ENCODE measurements around the gene EFNA4. TPM values are rescaled to one million over a fixed set of nuclear protein-coding genes. Genes with fewer than 3 reads are reported as not detected.

EFNA4 gene
- polyA plus RNA-seq, 1 donor (not counting 4 experiments of a cell fraction or from before 2014, with no cell fraction given) = 7.6 TPM

DNA sequence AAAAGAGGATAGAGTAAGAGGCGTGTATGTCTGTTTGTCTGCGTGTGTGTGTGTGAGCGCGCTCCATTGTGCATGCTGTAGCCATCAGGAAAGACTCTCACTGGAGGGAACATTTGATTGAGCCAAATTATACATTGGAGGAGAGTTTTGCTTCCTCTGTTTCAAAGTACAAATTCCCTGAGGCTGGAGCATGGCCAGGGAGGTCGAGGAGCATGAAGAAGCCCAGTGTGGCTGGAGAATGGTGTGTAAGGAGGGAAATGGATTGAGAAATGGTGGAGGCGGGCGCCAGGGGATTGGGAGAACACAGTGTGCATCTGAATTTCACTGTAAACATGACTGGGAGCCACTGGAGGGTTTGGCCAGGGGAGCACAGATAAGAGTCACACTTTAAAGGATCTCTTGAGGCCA is 42.1 kb downstream of the EFNA4 start:
- Histone ChIP-seq H3K9me1 (ENCODE audit: control insufficient read depth, extremely low read depth, insufficient read depth, low read length) (no peaks in the 10 kb centered on the region), H3K4me2 (ENCODE audit: control insufficient read depth, extremely low read depth, insufficient read depth, low read depth, low read length) (no peak overlapping the region), H3K9ac (ENCODE audit: control insufficient read depth, extremely low read depth, insufficient read depth, low read length) (no peak overlapping the region), H3K4me1 (ENCODE audit: control insufficient read depth, extremely low read depth, insufficient read depth, low read length) (no peaks in the 10 kb centered on the region), H3K9me3 (ENCODE audit: control insufficient read depth, low read depth, low read length) (no peaks in the 10 kb centered on the region), H3K4me3 (ENCODE audit: control insufficient read depth in 2 of 3, extremely low read depth in 1 of 3, insufficient read depth in 2 of 3, low read depth in 1 of 3, low read length in 3 of 3) (no peak overlapping the region), H3K27ac (ENCODE audit: control insufficient read depth, insufficient read depth, low read length) (no peak overlapping the region), H3K79me2 (ENCODE audit: control insufficient read depth, insufficient read depth, low read length) (no peaks in the 10 kb centered on the region), H3K27me3 (ENCODE audit: control insufficient read depth, extremely low read depth, insufficient read depth, low read length) (no peaks in the 10 kb centered on the region), H3K36me3 (ENCODE audit: control insufficient read depth in 2 of 2, extremely low read depth in 1 of 2, insufficient read depth in 2 of 2, low read length in 2 of 2) (no peaks in the 10 kb centered on the region), H4K20me1 (ENCODE audit: control insufficient read depth, extremely low read depth, insufficient read depth, low read length) (no peaks in the 10 kb centered on the region), H2AFZ (ENCODE audit: control insufficient read depth, low read length) (no peak overlapping the region)
- DNase-seq (ENCODE audit: low read depth, low spot score) (no peak), FAIRE-seq (no peak)
- dilution Hi-C loops (cut with MboI; ENCODE audit: extremely low pct_ligation_motif_present, low sequenced_read_pairs) = no loop called here
- no peak for TF ChIP-seq EZH2 (IDR thresholded peaks at IDR 0.05; ENCODE audit: low read length)
- TF ChIP-seq, protein P1, sequence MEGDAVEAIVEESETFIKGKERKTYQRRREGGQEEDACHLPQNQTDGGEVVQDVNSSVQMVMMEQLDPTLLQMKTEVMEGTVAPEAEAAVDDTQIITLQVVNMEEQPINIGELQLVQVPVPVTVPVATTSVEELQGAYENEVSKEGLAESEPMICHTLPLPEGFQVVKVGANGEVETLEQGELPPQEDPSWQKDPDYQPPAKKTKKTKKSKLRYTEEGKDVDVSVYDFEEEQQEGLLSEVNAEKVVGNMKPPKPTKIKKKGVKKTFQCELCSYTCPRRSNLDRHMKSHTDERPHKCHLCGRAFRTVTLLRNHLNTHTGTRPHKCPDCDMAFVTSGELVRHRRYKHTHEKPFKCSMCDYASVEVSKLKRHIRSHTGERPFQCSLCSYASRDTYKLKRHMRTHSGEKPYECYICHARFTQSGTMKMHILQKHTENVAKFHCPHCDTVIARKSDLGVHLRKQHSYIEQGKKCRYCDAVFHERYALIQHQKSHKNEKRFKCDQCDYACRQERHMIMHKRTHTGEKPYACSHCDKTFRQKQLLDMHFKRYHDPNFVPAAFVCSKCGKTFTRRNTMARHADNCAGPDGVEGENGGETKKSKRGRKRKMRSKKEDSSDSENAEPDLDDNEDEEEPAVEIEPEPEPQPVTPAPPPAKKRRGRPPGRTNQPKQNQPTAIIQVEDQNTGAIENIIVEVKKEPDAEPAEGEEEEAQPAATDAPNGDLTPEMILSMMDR (optimal IDR thresholded peaks at IDR 0.05 in 1 of 3, IDR thresholded peaks at IDR 0.05 in 1 of 3, conservative IDR thresholded peaks at IDR 0.05 in 1 of 3; ENCODE audit: extremely low read depth in 1 of 3, insufficient read depth in 2 of 3, low read length in 3 of 3) = no peak

GRCh38 chr1:155106862-155107261 is 43.3 kb downstream of the EFNA4 start:
- Histone ChIP-seq H3K4me2 (ENCODE audit: control insufficient read depth, extremely low read depth, insufficient read depth, low read depth, low read length) (no peak overlapping the region), H3K79me2 (ENCODE audit: control insufficient read depth, insufficient read depth, low read length) (no peaks in the 10 kb centered on the region), H3K27me3 (ENCODE audit: control insufficient read depth, extremely low read depth, insufficient read depth, low read length) (no peaks in the 10 kb centered on the region), H3K4me3 (ENCODE audit: control insufficient read depth in 2 of 3, extremely low read depth in 1 of 3, insufficient read depth in 2 of 3, low read depth in 1 of 3, low read length in 3 of 3) (no peak overlapping the region), H3K9me1 (ENCODE audit: control insufficient read depth, extremely low read depth, insufficient read depth, low read length) (no peaks in the 10 kb centered on the region), H2AFZ (ENCODE audit: control insufficient read depth, low read length) (no peak overlapping the region), H4K20me1 (ENCODE audit: control insufficient read depth, extremely low read depth, insufficient read depth, low read length) (no peaks in the 10 kb centered on the region), H3K4me1 (ENCODE audit: control insufficient read depth, extremely low read depth, insufficient read depth, low read length) (no peaks in the 10 kb centered on the region), H3K36me3 (ENCODE audit: control insufficient read depth in 2 of 2, extremely low read depth in 1 of 2, insufficient read depth in 2 of 2, low read length in 2 of 2) (no peaks in the 10 kb centered on the region), H3K27ac (ENCODE audit: control insufficient read depth, insufficient read depth, low read length) (no peak overlapping the region), H3K9me3 (ENCODE audit: control insufficient read depth, low read depth, low read length) (no peaks in the 10 kb centered on the region), H3K9ac (ENCODE audit: control insufficient read depth, extremely low read depth, insufficient read depth, low read length) (no peak overlapping the region)
- TF ChIP-seq EZH2 (IDR thresholded peaks at IDR 0.05; ENCODE audit: low read length) = no peak
- TF ChIP-seq, protein P1 (optimal IDR thresholded peaks at IDR 0.05 in 1 of 3, IDR thresholded peaks at IDR 0.05 in 1 of 3, conservative IDR thresholded peaks at IDR 0.05 in 1 of 3; ENCODE audit: extremely low read depth in 1 of 3, insufficient read depth in 2 of 3, low read length in 3 of 3) = no peak
- no peak for DNase-seq (ENCODE audit: low read depth, low spot score)
- no peak for FAIRE-seq
- dilution Hi-C loops (cut with MboI; ENCODE audit: extremely low pct_ligation_motif_present, low sequenced_read_pairs) = no loop called here

Measured in keratinocyte (primary cell).